PC-3 (cell line): ENCODE measurements around the gene THADA.

ENCODE experiments used
- EZH2 ChIP-seq: fragments of 300-600 bp; sonication (generic); IDR thresholded peaks from one replicate; pipeline ENCODE4 v1.6.1; 2017; ENCODE audit warnings: antibody characterized with exemption, mild to moderate bottlenecking, low read length; ENCODE audit not compliant: unreplicated experiment
- TF ChIP-seq, protein P1 (sequence below): fragments of 300-600 bp; sonication (generic); conservative IDR thresholded peaks from 2 replicates; pipeline ENCODE4 v1.5.1; 2017; ENCODE audit warnings: antibody characterized with exemption, low read depth, mild to moderate bottlenecking, low read length

DNA sequence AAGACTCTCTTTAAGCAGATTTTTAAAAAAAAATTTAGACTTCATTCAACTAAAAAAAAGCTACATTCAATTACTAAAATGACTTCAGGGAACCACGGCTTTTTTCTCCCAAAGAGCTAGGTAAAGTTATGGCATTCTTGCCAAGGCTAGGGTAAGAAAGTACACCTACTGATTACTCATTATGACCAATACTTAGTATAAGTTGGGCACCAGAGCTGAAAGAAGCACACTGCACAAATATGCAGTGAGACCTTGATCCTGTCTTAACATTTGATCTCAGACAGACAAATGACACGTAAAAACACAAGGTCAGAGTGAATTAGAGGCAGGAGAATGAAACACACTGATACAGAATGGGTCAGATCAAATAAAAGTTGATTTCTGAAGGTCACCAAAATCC, 88.7 kb downstream of the THADA start:
- TF ChIP-seq, protein P1, sequence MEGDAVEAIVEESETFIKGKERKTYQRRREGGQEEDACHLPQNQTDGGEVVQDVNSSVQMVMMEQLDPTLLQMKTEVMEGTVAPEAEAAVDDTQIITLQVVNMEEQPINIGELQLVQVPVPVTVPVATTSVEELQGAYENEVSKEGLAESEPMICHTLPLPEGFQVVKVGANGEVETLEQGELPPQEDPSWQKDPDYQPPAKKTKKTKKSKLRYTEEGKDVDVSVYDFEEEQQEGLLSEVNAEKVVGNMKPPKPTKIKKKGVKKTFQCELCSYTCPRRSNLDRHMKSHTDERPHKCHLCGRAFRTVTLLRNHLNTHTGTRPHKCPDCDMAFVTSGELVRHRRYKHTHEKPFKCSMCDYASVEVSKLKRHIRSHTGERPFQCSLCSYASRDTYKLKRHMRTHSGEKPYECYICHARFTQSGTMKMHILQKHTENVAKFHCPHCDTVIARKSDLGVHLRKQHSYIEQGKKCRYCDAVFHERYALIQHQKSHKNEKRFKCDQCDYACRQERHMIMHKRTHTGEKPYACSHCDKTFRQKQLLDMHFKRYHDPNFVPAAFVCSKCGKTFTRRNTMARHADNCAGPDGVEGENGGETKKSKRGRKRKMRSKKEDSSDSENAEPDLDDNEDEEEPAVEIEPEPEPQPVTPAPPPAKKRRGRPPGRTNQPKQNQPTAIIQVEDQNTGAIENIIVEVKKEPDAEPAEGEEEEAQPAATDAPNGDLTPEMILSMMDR, result no peak
- no peak for TF ChIP-seq EZH2
